Activated gamma-delta T cell treated with Interleukin-2 at 50 U/mL for 16 hours (primary cell): ENCODE measurements around the gene ATRNL1.

Experiments used
- DNase-seq: peaks from one replicate; pipeline ENCODE4 v3.0.0-alpha.2; 2020

ATRNL1 gene

GRCh38 chr10:115957012-115957399, 863.8 kb downstream of the ATRNL1 start:
- DNase-seq, result no peak

DNA sequence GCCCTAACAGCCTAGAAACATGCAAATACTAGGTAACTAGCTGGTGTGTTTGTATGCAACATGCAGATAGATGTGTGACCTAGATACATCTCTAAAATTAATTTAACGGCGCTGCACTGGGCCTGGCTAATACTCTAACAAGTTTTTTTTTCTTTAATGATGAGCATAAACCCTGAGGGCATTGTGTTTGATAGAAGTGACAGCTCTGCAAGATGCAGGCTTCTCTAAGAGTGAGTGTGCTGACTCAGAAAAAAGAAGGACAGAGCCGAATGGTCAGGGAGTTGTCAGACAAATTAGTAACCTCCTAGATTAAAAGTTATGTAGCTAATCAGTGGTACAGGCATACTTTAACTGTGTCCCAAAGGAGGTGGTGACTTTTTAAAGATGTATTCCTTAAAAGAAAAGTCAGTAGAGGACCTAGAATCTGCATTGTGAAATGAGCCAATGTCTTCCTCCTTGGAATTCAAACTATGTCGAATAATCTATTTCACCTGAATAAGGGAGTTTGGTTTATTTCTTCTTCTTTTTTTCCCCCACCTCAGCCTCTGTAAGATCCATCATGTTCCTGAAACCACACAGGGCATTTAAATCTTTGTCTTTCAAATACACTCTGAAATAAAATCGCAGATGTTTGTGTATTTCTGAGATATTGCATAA, 864.7 kb downstream of the ATRNL1 start:
- DNase-seq, result no peak

DNA sequence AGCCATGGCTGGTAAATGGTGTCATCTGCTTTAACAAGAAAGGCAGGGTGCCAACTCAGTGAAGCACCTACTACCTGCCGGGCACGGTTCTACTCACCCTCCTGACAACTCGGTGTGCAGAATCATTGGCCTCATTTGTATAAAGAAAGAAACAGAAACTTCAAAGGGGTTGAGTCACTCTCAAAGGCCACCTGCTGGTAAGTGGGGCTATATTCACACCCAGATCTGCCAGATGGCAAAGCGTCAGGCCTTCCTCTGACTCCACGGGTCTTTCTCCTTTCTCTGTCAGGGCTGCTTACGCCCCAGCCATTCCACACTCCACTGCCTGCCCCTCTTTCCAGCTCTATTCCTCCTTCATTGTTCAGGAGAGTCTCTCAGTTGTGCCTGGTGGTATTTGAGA, 870.7 kb downstream of the ATRNL1 start:
- no peak for DNase-seq

DNA sequence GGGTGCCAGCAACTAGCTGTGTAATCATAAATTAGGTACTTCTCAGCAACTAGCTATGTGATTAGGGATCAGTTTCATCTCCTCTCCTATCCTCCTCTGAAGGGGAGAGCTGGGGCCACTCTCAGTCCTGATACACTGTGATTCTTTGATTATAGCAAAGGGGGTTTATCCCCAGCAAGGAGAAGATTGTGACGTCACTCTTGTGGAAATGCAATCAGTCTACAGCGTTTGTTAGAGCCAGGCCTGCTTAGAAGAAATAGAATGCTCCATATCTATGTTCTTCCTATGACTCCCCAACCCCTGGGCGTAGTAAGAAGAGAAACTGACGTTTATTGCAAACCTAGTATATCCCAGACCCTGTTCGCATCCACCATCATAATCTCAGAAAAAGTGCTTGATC, 871.7 kb downstream of the ATRNL1 start:
- no peak for DNase-seq

- DNase-seq, result no peak
Measured at GRCh38 chr10:115965376-115965775, 872.2 kb downstream of the ATRNL1 start.

- no peak for DNase-seq
Measured at GRCh38 chr10:115968236-115968635, 875.1 kb downstream of the ATRNL1 start.

DNA sequence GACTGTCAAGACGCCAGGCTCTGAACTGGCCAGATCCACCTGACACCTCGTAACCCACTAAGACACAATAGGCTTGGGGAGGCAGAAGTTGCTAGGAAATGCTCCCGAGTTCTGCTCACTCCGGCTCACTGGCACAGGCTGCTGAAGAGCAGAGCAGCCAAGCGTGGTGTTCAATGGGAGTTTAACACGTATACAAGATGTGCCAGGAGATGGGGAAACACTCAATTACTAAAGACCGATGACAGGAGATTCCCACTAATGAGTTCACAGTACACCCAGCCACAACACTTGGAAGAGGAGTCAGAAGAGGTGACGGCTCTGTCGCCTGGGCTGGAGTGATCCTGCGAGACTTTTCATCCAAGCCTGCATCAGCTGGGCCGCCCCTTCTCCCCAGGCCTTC, 876.4 kb downstream of the ATRNL1 start:
- no peak for DNase-seq

DNA sequence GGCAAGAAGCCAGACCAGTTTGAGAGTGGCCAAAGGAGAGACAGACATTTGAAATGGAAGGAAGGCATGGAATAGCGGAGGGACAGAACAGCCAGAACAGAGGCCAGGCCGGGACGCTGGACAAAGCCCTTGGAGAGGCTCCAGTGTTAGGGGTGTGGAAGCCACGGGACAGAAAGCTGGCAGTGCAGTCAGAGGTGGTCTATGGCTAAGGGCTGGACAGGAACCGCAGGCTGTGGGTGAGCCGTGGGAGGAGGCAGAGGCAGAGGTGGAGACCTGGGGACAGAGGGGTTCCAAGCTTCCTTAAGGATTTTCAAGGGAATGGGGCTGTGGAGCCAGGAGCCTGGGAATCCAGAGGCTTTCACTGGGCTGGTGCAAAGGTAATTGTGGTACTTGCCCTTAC, 878.8 kb downstream of the ATRNL1 start:
- DNase-seq, result no peak

DNA sequence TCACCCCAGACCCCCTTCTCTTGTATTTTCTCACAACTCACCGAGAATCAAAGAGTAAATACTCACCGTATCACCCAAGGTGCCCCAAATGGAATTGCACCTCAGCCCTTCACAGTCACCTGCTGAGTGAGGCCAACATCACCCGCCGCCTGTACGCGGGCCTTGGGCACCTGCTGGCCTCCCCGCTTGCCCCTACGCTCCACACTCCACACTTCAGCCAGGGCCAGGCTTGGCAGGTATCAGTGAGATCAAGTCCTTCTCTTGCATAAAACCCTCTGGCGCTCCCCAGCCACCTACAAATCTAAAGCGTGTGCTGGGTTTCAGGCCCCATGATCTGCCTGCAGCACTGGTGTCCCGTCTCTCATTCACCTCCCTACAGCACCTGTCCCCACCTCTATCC, 879.3 kb downstream of the ATRNL1 start:
- no peak for DNase-seq

DNA sequence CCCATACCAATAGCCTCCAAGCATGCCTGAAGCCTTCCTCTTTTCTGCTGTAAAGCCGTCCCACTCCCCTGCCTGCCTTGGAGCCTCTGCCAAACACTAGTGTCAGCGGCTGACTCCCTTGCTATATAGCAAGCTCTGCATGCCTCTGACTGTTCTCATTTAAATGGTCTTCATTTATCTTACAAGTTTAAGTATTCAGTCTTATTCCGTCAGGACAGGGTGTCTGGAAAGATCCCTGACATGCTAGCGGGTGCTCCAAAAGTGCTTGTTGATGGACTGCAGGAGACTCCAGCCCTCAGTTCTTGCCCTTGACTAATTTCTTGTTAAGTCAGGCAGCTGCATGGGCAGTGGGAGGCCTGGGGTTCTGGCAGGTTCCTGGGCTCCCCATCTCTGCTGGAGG, 881.2 kb downstream of the ATRNL1 start:
- no peak for DNase-seq

DNA sequence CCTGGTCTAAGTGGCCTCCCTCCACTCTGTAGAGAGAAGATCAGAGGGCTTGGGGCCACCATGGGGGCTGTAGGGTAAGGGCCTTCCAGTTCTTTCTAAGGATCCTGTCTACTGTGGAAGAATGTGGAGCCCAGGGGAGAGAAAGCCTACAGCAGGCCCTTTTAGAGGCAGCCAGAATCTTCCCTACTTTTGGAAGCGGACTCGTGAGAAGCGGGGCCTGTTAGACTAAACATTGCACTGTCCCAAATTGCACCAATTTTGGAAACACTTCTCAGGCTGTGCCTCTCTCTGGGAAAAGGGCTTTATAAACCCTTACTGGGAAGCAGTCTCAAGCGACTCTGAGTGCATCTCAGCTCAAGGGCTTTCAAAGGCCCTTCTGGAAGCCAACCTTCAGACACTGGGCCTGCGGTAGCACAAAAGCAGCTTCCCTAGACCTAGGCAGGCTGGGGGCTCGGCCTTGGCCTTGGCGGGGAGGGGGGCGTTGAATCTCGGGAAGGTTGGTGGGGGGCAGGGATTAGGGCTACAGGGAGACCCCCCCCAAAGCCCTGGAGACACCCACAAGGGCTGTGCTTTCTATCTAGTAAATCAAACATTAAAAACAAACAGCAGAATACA, 881.8 kb downstream of the ATRNL1 start:
- DNase-seq, result no peak

DNA sequence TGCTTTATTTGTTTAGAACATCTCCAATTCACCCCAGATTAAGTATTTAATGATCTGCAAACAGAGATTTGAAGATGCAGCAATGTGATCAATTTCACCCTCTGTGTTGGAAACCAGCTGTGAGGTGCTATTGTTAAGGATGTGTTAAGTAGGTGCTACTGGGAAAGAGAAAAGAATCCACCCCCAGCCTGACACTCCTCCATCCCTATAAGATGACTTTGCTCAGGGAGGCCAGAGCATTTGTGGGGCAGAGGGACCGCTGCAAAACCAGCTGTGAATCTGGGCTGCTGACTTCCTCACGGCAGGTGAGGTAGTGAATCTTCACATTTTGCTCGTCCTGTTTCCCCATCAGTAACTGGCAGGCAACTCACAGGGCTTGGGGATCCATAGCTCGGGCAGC, 882.3 kb downstream of the ATRNL1 start:
- DNase-seq, result no peak

DNA sequence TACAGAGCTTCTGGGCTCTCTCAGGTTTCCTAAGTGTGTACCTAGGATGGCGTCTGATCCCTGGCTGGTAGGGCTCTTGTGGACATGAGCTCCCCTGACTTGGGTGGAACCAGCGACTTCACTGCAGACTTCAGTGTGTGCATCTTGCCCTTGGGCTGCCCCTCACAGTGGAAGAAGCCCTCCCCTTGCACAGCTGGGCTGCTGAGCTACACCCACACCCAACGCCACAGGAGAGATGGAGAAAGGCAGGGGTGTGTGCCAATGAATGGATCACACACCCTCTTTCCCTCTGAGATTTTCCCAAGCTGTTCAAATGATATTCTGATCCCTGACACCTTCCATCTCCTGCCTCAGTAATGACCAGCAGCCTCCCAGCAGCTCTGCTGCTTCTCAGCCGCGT, 883.2 kb downstream of the ATRNL1 start:
- no peak for DNase-seq

DNA sequence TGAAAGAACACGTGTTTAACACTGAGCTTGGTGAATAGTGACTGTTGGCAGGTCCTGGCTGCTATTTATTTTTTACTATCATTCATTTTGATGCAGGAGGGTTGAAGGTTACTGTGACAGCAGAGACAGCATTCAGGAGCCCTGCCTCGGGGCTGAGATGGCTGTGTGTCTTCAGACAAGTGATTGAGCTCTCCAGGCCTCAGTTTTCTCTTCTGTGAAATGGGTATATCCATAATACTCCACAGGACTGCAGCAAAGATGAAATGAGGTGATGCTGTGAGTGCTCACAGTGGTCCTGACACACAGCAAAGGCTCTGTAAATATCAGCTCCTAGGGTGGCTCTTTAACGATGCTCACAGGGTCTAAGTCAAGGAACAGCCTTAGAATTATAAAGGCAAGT, 884.7 kb downstream of the ATRNL1 start:
- DNase-seq, result no peak

DNA sequence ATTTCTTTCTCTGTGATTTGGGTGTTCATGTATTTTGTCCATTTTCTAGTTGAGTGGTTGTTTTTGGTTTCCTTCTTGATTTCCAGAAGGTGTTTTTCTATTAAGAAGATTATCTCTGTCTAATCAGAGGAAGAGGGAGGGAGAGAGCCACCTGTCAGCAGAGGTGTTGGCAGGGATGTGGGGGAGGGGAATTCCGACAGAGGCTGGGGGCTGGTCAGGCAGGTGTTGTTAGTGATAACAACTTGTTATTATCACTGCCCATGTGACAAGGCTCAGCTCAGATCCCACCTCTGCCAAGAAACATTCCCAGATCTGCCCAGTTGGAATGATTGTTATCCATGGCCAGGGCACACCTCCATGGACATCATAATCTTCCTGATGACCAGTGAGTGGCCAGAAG, 886.4 kb downstream of the ATRNL1 start:
- no peak for DNase-seq

DNA sequence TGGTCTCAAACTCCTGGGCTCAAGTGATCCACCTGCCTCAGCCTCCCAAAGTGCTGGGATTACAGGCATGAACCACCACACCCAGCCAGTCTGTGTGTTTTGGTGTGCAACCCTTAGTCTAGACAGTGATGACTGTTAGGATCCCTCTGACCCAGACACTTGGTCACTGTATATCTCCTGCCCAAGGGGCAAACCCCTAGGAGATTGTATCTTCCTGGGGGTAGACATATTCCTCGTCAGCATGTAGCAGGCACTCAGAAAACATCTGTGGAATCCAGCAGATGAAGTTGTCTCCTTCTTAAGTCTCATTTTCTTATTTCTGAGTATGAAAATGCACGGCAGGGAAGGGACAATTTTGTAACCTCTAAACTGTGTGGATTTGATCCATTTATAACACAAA, 887.3 kb downstream of the ATRNL1 start:
- no peak for DNase-seq

DNA sequence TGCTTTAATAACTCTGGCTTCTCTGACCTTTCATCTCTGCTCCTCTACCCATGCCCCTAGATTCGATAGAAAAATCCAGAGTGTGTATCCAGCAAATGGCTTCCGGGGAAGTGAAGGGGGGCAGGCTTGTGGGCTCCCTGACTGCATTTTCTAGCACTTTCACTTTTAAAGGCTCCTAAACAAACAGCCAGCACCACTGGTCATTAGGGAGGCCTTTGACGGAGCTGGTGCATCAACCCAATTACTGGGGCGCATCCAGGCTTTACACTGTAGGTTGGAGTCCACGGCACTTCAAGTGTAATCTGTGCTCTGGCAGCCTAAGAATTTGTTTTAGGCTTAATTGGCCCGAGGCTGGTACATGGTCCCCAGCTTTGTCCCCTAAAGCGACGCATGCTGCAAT, 887.9 kb downstream of the ATRNL1 start:
- no peak for DNase-seq

DNA sequence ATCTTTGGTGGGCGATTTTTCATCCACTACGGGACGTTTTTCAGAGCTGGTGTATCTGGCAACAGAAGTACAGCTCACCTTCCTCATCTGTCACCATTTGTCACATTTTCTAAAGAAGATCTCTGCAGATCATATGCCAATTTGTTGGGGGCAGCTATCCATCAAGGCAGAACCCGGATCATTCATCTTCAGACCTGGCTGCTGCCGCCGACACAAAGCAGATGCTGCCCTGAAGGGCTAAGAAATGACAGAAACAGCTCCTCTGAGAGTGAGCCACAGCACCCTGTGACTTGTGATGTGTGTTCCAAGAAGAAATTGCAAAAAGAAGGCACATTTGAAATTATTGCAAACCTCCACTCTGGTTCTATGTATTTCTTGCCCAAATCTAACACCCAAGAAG, 888.9 kb downstream of the ATRNL1 start:
- DNase-seq, result no peak

DNA sequence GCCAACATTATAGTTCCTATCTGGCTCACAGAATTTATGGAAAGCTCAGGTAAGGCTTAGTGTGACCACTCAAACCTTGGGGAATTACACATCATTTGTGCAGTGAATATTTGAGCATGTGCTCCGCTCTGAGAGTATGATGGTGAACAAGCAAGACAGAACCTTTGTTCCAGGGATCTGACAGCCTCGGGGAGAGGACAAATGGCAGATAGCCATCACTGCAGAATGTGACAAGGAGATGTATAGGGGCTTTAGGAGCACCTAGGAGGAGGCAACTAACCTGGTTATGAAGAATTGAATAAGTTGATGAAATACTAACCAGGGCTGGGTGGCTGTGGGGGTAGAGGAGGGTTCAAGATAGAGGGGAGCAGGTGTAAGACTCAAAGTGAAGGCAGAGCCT, 889.4 kb downstream of the ATRNL1 start:
- DNase-seq, result no peak

GRCh38 chr10:115985786-115986185, 892.6 kb downstream of the ATRNL1 start:
- DNase-seq, result no peak

DNA sequence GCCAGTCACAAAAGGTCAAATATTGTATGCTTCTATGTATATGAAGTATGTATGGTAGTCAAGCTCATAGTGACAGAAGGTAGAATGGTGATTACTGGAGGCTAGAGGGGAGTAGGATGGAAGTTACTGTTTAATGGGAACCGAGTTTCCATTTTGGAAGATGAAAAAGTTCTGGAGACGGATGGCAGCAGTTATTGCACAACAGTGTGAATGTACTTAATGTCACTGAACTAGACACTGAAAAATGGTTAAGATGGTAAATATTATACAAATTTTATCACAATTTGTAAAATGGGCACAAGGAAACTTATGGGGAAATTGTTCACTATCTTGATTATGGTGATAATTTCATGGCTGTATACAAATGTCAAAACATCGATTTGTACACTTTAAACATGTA, 895.2 kb downstream of the ATRNL1 start:
- no peak for DNase-seq

DNA sequence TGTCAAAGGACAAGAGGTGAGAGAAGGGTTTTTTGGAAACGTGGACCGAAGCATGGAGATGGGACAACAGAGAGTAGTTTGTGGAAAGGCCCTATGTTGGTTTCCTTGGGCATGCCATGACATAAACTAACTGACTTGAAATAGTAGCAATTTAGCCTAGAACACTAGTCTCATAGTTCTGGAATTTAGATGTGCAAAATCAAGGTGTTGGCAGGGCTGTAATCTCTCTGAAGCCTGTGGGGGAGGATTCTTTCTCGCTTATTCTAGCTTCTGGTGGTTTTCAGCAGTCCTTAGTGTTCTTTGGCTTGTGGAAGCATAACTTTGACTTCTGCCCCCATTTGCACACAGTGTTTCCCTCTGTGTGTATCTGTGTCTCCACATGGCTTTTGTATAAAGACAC, 896.5 kb downstream of the ATRNL1 start:
- DNase-seq, result no peak

- DNase-seq, result no peak
Measured at GRCh38 chr10:115992236-115992986, 899.2 kb downstream of the ATRNL1 start.

DNA sequence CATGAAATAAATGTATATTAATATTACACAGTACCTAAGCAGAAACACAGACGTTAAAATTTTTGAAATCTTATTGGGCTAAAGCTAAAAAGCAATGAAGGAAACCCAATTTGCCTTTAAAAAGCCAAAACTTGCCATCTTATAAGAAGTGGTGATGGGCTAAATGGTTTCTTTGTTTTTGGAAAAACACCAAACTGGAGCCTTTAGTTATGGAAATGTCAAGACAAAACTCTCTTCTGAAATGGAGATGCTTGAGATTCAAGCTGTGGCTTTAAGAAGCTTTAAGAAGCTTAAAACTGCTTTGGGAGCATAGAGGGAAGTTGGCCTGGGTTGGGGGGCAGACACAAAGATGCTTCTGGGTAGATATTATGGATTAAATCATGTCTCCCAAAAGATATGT, 902.9 kb downstream of the ATRNL1 start:
- DNase-seq, result no peak

- no peak for DNase-seq
Measured at GRCh38 chr10:115998301-115998700, 905.1 kb downstream of the ATRNL1 start.
